GM23248 (cell line): Measurements from ENCODE around the gene STK36.

Experiments used
- EZH2 ChIP-seq: fragments of 200-600 bp; sonication (generic); IDR thresholded peaks from 2 replicates; pipeline ENCODE4 v1.6.1; 2018; ENCODE audit warnings: antibody characterized with exemption, mild to moderate bottlenecking; ENCODE audit not compliant: insufficient read depth, poor library complexity, severe bottlenecking
- EZH2phosphoT487 ChIP-seq: fragments of 200-600 bp; sonication (generic); IDR thresholded peaks from 2 replicates; pipeline ENCODE4 v1.6.1; 2018; ENCODE audit warnings: antibody characterized with exemption, moderate library complexity, mild to moderate bottlenecking, low read depth; ENCODE audit not compliant: insufficient read depth

DNA sequence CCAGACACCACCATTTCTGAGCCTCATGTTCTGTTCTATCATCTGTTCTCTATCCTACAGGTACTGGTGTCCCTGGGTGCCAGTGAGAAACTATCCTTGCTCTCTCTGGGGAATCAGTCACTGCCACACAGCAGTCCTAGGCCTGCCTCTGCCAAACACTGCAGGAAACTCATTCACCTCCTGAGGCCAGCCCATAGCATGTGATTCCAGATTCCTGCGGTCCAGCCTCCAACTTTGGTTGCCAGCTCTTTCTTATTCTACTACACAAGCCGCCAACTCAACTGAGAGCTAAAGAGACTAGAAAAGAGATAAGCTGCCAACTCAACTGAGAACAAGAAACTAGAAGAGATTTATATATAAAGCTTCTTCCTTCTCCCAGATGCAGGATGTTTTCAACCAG, 29.9 kb downstream of the STK36 start:
- TF ChIP-seq EZH2 = no peak
- TF ChIP-seq EZH2phosphoT487 = no peak
